ENCODE data around the gene GRAMD1A.
"Not testable (repeated sequence)": the region's sequence is repeated elsewhere in the genome, so short reads cannot be mapped to it uniquely, and the experiment has no call there.

Gene GRAMD1A

GRCh38 chr19:34979819-34980640 is 20.1 kb upstream of the GRAMD1A start:
- no peak for DNase-seq

DNA sequence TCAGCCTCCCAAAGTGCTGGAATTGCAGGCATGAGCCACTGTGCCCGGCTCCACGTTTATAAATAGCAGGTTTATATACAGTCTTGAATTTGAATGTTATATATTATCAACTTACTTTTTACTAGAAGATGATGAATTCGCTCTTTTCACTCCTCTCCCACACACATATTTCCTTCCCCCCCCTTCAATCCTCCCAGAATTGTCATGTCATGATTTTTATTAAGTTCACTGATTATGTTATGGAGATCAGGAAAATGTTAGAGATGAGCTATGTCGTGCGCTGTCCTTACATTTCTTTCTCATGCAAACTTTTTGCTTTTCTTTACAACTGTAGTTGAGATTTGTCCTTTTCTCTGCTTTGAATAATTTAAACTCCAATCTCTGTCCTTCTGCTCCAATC is 17.8 kb upstream of the GRAMD1A start:
- DNase-seq = no peak

DNA sequence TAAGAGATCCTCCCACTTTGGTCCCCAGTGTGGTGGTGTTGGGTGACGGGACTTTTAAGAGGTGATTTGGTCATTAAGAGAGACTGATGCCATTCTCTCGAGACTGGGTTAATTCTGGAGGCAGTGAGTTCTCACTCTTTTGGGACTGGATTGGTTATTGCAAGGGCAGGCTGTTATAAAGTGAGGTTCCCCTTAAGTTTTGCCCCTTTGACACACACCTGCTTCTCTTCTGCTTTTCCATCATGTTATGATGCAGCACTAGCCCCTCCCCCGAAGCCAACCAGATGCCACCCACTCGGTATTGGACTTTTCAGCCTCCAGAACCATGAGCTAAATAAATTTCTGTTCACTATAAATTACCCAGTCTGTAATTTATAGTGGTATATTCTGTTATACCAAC is 16.3 kb upstream of the GRAMD1A start:
- DNase-seq = no peak

DNA sequence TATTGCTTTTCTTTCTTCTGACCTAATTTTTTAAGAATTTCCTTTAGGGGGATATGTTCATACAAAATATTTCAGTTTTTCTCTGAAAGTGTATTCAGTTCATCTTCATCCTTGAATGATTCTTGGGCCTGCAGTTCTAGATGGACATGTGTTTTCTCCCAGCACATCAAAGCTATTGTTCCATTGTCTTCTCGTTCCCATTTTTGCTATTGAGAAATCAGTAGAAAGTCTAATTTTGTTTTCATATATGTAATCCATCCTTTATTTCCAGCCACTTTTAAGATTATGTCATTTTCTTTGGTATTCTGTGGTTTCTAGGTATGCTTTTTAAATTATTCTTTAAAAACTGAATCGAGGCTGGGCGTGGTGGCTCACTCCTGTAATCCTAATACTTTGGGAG is 15.8 kb upstream of the GRAMD1A start:
- no peak for DNase-seq

DNA sequence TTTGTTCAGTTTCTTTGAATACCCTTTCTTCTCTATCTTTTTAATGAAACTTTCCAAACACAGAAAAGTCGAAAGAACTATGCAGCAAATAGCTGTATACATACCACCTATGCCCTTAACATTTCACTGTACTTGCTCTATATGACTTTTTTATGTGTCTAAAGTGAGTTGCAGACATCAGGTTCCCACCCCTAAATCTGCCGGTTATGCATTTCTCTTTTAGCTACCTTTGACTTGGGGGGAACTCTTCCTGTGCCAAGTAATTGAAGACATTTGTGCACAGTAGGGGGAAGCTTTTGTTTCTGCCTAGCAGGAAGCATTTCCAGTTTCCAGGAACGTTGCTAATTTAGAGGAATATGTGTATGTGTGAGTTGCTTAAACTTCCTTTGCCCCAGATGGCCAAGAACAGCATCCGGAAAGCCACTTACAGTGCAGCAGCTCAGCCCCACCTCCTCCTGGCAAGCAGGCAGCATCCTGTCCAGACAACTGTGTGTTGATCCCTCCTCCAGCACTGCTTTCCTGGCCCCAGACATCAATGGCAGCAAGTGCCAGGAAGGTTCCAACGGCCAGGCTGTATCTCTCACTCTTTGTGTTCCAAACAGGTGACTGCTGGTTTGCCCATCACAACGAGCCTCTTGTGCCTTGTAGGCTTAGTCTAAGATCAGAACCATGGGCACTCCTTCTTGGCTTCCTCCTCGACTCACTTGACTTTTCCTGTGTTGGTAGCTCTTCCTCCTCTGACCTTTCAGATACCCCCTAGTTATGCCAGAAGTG is 14.7 kb upstream of the GRAMD1A start:
- DNase-seq = peak; percentile 66

- DNase-seq = no peak
These were observed 12.0 kb upstream of the GRAMD1A start for GRCh38 chr19:34988119-34988518.

DNA sequence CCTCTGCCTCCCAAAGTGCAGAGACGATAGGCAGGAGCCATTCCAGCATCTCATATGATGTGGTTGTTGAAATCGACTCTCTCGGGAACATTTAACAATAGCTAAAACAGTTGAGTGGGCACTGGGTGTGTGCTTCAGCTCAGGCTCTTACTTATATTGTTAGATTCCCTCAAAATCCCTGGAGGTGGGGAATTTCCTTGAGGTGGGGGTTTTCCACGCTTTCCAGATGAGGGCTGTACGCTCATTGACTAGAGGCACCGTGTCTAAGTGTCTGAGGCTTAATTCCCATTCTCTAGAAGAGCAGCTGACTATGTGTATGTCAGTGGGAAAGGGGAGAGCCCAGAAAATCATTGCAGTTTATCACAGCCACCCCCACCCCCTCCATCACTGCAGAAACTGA is 10.8 kb upstream of the GRAMD1A start:
- peak; percentile 96 for DNase-seq

GRCh38 chr19:34990578-34991192 is 9.4 kb upstream of the GRAMD1A start:
- peak; percentile 83 for DNase-seq

DNA sequence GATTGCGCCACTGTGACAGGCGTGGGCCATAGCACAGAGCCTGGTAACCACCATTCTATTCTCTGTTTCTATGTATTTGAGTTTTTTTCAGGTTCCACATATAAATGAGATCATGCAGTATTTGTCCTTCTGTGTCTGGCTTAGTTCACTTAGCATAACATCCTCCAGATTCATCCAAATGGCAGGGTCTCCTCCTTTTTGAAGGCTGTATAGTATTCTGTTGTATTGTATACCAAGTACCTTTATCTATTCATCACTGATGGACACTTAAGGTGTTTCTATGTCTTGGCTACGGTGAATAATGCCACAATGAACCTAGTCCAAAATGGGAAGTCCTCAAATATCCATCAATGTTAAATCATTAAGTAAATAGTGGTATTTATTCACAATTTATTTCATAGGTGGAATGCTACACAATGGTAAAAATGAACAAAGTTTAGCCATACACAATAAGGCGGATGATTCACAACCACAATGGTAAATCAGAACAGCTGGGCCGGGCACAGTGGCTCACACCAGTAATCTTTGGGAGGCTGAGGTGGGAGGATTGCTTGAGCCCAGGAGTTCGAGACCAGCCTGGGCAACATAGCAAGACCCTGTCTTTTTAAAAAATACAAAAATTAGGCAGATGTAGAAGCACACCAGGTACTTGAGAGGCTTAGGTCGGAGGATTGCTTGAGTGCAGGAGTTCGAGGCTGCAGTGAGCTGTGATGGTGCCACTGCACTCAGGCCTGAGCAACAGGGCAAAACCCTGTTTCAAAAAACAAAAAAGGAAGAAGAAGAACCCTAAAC is 8.4 kb upstream of the GRAMD1A start:
- no peak for DNase-seq

DNA sequence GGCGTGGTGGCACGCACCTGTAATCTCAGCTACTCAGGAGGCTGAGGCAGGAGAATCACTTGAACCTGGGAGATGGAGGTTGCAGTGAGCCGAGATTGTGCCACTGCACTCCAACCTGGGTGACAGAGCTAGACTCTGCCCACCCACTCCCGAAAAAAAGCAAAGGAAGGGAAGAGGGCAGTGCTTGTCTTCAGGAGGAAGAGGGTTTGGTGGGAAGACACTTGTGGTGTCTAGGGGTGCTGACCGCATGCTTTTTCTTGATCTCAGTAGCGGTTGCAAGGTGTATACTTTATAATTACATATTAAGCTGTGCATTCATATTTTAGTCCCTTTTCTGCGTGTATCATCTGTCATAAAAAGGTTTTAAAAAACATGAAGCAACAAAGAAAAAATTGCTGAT is 7.5 kb upstream of the GRAMD1A start:
- not testable (repeated sequence) for DNase-seq

GRCh38 chr19:34994286-34994642 is 5.9 kb upstream of the GRAMD1A start:
- no peak for DNase-seq

- DNase-seq = no peak
These were observed 5.2 kb upstream of the GRAMD1A start for GRCh38 chr19:34994643-34995541.

DNA sequence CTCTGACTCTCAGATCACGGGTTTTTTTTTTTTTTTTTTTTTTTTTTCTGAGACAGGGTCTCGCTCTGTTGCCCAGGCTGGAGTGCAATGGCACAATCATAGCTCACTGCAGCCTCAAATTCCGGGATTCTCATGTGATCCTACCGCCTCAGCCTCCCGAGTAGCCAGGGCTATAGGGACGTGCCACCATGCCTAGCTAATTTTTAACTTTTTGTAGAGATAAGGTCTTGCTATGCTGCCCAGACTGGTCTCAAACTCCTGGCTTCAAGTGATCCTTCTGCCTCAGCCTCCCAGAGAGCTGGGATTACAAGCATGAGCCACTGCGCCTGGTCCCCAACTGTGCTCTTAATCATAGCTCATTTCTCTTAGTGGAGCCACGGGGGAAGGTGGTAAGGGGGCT is 4.6 kb upstream of the GRAMD1A start:
- no peak for DNase-seq

DNA sequence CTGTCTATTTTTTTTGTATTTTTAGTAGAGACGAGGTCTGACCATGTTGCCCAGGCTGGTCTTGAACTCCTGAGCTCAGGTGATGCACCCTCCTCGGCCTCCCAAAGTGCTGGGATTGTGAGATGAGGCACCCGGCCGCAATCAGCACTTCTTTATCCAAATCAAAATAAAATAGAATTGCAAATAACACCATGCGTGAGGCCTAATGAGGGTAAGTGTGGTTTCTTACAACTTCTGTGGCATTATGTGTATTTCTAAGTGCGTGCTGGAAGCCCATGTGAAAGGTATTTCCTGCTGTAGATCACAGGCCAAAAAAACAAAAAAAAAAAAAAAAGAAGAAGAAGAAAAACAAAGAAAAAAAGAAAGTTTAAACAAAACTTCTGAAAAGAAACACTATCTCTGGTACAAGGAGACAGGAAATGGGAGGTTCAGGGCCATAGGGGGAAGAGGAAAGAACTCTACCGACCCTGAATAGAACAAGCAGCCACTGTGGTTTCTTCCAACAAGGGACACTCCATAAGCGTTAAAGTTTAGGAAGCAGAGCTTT is 3.0 kb upstream of the GRAMD1A start:
- DNase-seq = no peak

- DNase-seq = not testable (repeated sequence)
These were observed 1.9 kb upstream of the GRAMD1A start for GRCh38 chr19:34998224-34998623.

GRCh38 chr19:34998777-34999497 is 1.2 kb upstream of the GRAMD1A start:
- no peak for DNase-seq

GRCh38 chr19:35000338-35000646 is 169 bp downstream of the GRAMD1A start:
- DNase-seq = no peak

- DNase-seq = peak; percentile 68
These were observed 751 bp downstream of the GRAMD1A start for GRCh38 chr19:35000647-35001501.

GRCh38 chr19:35002037-35002535 is 2.0 kb downstream of the GRAMD1A start:
- DNase-seq = no peak

All from suppressor macrophage treated with lipopolysaccharide for 4 hours (primary cell).